Immature natural killer cell (primary cell): ENCODE results near the gene PSMA5. TPM values are rescaled to one million over a fixed set of nuclear protein-coding genes. Genes with fewer than 3 reads are reported as not detected.
"Not testable (repeated sequence)": the region's sequence is repeated elsewhere in the genome, so short reads cannot be mapped to it uniquely, and the experiment has no call there.

Source experiments
- DNase-seq, 3 donors: peaks; one replicate each; pipeline ENCODE4 v3.0.0; 2022; ENCODE audit warnings: mixed read lengths in 1 of 3
- H3K27ac Mint-ChIP-seq, 6 donors: one replicate each; pipeline ENCODE4 v1.8.0; 2020; ENCODE audit warnings: mixed read lengths in 6 of 6, mild to moderate bottlenecking in 5 of 6, inconsistent platforms in 4 of 6, moderate library complexity in 3 of 6
- H3K27me3 Mint-ChIP-seq, 3 donors: one replicate each; pipeline ENCODE4 v1.8.0; 2020 to 2021; ENCODE audit warnings: low read depth in 3 of 3, mild to moderate bottlenecking in 3 of 3, mixed read lengths in 3 of 3, moderate library complexity in 3 of 3, inconsistent platforms in 1 of 3
- H3K36me3 Mint-ChIP-seq, 3 donors: one replicate each; pipeline ENCODE4 v1.8.0; 2020; ENCODE audit warnings: mixed read lengths in 3 of 3, inconsistent platforms in 2 of 3, mild to moderate bottlenecking in 2 of 3
- H3K4me1 Mint-ChIP-seq, 2 donors: one replicate each; pipeline ENCODE4 v1.8.0; 2020; ENCODE audit warnings: inconsistent platforms in 2 of 2, mild to moderate bottlenecking in 2 of 2, mixed read lengths in 2 of 2, moderate library complexity in 1 of 2
- H3K4me3 Mint-ChIP-seq, 5 donors: one replicate each; pipeline ENCODE4 v1.8.0; 2020; ENCODE audit warnings: mild to moderate bottlenecking in 5 of 5, mixed read lengths in 5 of 5, inconsistent platforms in 3 of 5, moderate library complexity in 3 of 5
- H3K9me3 Mint-ChIP-seq, 6 donors: one replicate each; pipeline ENCODE4 v1.8.0; 2020; ENCODE audit warnings: mild to moderate bottlenecking in 6 of 6, mixed read lengths in 6 of 6, inconsistent platforms in 4 of 6, moderate library complexity in 3 of 6
- polyA plus RNA-seq, 3 donors: library from polyadenylated mRNA; unstranded; fragments of 300-500 nt; fragmentation: Illumina TruSeq; gene quantifications; one replicate each; pipeline ENCODE4 v1.2.3, GENCODE V29; 2021

The PSMA5 gene
- polyA plus RNA-seq, 3 donors from 2014 or later, result 115 to 146 (median 123) TPM

DNA sequence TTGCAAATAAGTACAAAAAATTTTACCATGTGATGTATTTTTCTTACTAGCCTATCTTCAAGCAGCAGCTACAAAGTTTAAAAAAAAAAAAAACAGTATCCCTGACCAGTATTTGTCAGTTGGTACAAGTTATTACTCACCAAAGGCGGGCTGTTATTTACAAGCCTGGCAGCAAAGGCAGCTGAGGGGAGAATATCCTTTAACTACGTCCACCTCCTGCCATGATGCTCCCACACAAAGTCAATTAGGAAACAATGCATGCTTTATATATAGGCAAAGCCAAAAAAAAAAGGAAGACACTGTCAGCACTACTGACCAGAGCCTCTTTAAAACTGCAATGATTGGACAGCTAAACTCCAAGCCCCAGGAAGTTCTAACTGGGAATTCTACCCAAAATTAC is 13.7 kb downstream of the PSMA5 start:
- H3K27me3 Mint-ChIP-seq, result no peaks in the 10 kb centered on the region
- H3K4me1 Mint-ChIP-seq, result peaks cover 21 to 49% of the 10 kb centered on the region in 2 donors
- H3K36me3 Mint-ChIP-seq, result peaks cover 22 to 67% (median 47%) of the 10 kb centered on the region in 3 donors
- no peak overlapping the region for H3K4me3 Mint-ChIP-seq
- H3K9me3 Mint-ChIP-seq, result no peaks in the 10 kb centered on the region
- no peak overlapping the region for H3K27ac Mint-ChIP-seq
- no peak for DNase-seq

DNA sequence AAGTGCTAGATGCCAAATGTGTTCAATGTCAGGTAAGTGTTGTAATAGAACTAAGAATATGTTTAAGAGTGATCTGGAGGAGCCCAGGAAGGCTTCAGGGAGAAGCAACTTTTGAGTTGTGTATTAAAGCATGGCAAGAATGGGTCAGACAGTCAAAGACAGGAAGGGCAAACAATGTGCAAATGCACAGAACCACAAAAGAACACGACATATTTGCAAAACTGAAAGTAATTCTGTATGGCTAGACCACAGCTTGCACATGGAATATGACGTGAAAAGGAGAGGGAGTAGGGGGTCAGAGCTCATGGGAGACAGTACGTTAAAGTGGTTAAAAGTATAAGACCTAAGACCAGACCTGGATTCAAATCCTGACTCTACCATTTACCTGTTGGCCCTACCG is 21.4 kb downstream of the PSMA5 start:
- H3K36me3 Mint-ChIP-seq, result peaks cover 20 to 43% (median 29%) of the 10 kb centered on the region in 3 donors
- peak; percentile 33 to 48 (median 42) for DNase-seq
- peaks cover 15 to 23% of the 10 kb centered on the region in 2 donors for H3K4me1 Mint-ChIP-seq
- H3K27me3 Mint-ChIP-seq, result peaks cover 0 to 1% (median 0%) of the 10 kb centered on the region in 3 donors
- no peaks in the 10 kb centered on the region for H3K9me3 Mint-ChIP-seq
- H3K27ac Mint-ChIP-seq, result peak overlapping the region; percentile 84 to 94 (median 88)
- peak overlapping the region in 4 of 5 donors; percentile 8 to 47 (median 32) for H3K4me3 Mint-ChIP-seq

DNA sequence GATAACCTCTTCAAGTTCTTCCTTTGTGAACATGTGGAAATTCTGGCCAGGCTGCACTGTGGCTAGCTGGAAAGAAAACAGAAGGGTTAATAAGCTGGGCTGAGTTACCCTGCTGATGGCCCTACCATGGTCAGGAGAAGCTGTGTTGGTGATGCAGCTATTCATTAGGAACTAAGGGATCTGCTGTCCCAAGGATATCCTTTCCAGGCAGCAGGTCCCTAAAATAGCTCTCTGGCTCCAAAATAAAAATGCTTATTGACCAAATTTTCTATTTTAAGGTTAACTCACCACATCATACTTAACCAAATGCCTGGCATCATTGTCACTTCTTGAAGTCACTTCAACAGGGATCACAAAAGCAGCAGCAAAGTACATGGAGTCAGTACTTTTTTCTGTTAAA is 24.2 kb downstream of the PSMA5 start:
- peaks cover 2 to 4% (median 3%) of the 10 kb centered on the region in 3 donors for H3K27me3 Mint-ChIP-seq
- H3K4me3 Mint-ChIP-seq, result no peak overlapping the region
- H3K9me3 Mint-ChIP-seq, result no peaks in the 10 kb centered on the region
- H3K4me1 Mint-ChIP-seq, result peaks cover 23 to 35% of the 10 kb centered on the region in 2 donors
- DNase-seq, result no peak
- no peak overlapping the region for H3K27ac Mint-ChIP-seq
- H3K36me3 Mint-ChIP-seq, result peaks cover 15 to 28% (median 17%) of the 10 kb centered on the region in 3 donors

DNA sequence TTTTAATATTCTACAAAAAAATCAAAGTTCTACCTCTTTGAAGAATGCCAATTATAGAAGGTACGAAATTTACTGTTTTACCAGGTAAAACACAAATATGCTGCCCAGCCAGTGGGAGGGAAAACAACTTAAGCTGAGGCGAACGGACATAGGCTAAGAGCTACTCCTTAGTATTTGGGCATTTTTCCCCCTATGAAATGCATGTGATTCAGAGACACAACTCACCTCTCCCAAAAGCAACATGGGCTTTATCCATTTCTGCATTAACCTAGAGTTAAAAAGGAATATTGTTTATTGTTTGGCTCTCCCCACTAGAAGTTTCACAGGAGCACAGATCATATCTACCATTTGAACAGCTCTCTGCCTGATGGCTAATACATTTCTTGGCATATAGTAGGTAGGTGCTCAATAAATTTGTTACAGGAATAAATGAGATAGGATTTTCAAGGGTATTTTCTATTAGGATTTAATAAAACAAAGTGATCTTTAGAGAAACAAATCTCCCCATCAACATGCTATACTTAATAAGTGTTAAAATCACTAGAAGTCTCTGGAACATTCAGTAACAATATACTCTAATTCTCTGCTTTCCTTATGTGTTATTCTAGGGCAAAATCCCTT is 26.1 kb downstream of the PSMA5 start:
- DNase-seq, result no peak
- no peaks in the 10 kb centered on the region for H3K9me3 Mint-ChIP-seq
- H3K36me3 Mint-ChIP-seq, result peaks cover 7 to 16% (median 10%) of the 10 kb centered on the region in 3 donors
- peak overlapping the region in 1 of 6 donors; percentile 33 for H3K27ac Mint-ChIP-seq
- H3K4me3 Mint-ChIP-seq, result no peak overlapping the region
- H3K27me3 Mint-ChIP-seq, result peaks cover 8 to 19% (median 15%) of the 10 kb centered on the region in 3 donors
- H3K4me1 Mint-ChIP-seq, result peaks cover 23 to 33% of the 10 kb centered on the region in 2 donors

DNA sequence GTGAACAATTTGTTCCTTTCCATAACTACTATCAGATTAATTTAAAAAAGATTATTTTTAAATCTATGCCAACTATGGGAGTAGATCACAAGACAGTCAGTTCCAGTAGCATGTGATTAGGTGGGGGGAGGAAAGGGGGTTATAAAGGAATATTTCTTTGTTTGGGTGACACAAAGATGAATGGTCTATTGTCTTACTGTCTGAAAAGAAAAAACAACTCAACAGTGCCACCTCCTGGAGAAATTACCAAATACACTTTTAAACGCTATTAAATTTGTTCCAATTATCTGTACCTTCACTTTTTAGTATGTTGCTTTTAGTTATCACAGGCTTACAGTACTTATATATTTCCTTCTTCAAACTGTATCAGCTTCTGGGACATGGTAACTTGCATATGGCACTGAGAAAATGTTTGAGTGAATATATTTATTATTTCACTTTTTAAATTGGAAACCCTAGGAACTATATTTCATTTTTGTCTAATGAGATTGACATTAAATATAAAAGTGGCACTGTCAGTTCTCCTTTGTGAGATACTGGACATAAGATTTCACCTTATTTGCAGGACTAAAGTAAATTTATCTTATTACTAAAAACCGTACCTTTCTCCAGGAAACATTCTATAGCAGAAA is 26.8 kb downstream of the PSMA5 start:
- Mint-ChIP-seq H3K4me1 (peaks cover 16 to 26% of the 10 kb centered on the region in 2 donors), H3K27ac (peak overlapping the region in 2 of 6 donors; percentile 35 to 65), H3K9me3 (no peaks in the 10 kb centered on the region), H3K4me3 (peak overlapping the region; percentile 43 to 79 (median 52)), H3K36me3 (peaks cover 0 to 9% (median 3%) of the 10 kb centered on the region in 3 donors), H3K27me3 (peaks cover 11 to 23% (median 18%) of the 10 kb centered on the region in 3 donors)
- DNase-seq, result peak; percentile 42 to 59 (median 49)

DNA sequence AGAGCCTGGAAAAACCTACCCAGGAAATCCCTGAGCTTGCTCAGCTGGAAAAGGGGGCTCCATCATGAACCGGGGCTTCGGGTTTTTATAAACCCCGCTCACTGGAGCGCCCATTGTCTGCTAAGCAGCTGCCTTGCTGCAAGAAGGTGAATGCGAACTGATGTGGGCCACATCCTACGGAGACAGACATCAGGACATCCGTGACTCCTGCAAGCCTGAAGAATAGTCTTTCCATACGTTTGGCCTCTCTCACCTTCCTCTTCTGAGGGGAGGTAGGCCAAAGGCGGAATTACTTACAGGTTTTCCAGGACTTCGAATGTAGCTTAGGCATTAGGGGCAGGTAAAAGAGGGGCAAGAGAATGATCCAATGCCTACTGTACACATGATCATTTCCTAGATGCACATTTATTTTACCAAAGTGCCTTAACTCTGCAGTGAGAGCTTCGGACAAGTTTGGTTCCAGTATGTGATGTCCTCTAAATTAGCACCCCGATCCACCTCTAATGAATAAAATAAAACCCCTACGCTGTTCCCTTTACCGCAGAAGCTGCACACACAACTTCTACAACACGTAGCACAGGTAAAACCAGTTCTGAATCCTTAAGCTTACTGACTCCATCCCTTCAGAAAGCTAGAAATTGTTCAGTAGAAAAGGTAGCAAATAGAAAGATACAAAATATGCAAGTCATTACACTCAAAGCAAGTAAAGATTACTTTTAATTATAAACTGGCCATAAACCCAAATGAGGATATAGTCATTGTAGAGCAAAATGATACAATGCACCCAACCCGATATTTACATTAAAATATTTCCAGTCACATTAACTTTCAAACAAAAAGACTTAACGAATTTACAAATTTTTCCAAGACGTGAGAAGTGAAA is 27.7 kb downstream of the PSMA5 start:
- Mint-ChIP-seq H3K36me3 (peaks cover 0 to 9% (median 3%) of the 10 kb centered on the region in 3 donors), H3K4me3 (peak overlapping the region; percentile 70 to 81 (median 76)), H3K4me1 (peaks cover 14 to 23% of the 10 kb centered on the region in 2 donors), H3K27ac (no peak overlapping the region), H3K27me3 (peaks cover 13 to 23% (median 18%) of the 10 kb centered on the region in 3 donors), H3K9me3 (no peaks in the 10 kb centered on the region)
- DNase-seq, result no peak

DNA sequence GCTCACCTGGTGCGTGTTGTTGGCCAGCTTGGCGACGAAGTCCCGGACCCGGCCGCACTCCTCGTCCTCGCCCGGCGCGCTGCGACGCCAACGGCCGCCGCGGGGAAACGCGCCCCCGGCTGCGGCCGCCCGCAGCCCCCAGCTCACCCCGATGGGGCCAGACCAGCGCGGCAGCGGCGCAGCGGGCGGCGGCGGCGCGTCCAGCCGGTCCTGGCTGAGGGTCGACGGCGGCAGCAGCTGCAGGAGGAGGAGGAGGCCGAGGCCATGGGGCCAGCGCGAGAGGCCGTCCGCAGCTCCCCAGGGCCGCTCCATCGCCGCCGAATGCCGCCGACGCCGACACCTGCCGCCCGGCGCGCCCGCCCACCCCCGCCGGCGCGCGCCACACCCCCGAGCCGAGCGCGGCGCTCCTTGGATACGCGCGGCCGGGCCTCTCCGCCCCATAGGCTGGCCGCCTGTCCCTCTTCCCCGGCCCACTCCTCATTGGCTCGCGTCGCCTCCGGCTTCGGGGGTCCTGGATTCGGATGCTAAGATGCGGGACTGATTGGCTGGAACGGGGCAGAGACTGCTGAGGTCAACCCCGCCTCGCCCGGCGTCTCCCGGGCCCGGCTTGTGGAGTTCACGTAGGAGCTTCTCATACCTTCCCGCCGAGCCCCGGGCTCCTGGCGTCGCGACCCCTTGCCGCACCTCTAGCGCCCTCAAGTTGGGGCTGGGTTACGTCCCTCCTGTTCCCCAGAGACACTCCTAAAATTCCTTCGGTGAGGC is 28.5 kb downstream of the PSMA5 start, which contains the start of gene SORT1:
Gene SORT1 (minus strand): TSS at position 338 of the 762 bp plus-strand sequence. CDS start 26 bp downstream, at position 312.
- Mint-ChIP-seq H3K4me3 (peak within 1 kb of the TSS; percentile 85 to 90 (median 88)), H3K36me3 (peaks cover 0 to 9% (median 3%) of the 10 kb centered on the region in 3 donors), H3K27ac (peak within 1 kb of the TSS in 1 of 6 donors; percentile 66), H3K9me3 (no peaks in the 10 kb centered on the region), H3K27me3 (peaks cover 16 to 23% (median 18%) of the 10 kb centered on the region in 3 donors), H3K4me1 (peaks cover 14 to 23% of the 10 kb centered on the region in 2 donors)
- DNase-seq, result peak; percentile 53 to 61 (median 56)

DNA sequence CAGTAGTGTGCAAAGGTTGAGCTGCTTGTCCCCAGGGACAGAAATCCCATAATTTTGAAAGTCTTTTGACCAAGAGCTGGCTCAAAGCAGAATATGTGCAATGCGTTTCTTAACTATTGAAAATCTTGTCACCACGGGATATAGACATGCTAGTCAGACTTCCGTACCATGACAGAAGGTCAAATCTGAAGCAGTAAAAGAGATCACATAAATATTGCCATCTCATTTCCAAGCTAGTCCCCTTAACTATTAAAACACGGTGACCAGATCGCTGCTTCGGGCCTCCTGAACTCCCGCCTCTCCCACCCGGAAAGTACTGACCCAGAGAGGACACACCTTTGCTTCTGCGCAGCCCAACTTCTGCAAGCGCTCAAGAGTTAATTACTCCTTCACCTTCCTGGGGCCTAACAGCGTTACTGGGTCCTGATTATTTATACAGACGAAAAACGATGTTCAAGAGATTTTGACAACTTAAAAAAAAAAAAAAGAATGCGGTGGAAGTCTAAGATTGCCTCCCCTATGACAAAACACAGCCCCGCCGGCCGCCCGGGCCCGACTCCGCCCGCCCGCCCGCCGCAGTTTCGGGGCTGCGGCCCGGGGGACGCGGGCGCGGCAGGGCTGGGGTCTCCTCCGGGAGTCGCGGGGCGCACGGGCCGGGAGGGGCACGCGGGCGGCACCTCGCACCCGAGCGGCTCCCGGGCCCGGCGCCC is 29.2 kb downstream of the PSMA5 start:
- H3K27me3 Mint-ChIP-seq, result peaks cover 16 to 25% (median 18%) of the 10 kb centered on the region in 3 donors
- peak overlapping the region; percentile 85 to 90 (median 88) for H3K4me3 Mint-ChIP-seq

DNA sequence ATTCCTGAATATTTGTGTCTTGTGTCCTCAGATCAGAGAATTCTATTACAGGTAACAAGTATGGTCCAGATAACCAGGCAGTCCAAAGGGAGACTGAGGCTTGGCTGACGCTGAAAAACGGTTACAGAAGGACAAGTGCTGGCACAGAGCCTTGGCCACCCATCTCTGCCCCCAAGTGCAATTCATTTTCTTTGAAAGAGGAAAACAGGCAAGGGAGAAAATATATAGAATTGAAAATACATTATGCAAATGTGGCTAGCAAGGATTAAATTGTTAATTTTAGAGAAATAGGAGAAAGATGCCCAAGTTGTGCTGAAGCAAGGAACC is 29.8 kb downstream of the PSMA5 start:
- Mint-ChIP-seq H3K27ac (no peak overlapping the region), H3K4me3 (peak overlapping the region; percentile 85 to 90 (median 88)), H3K27me3 (peaks cover 16 to 27% (median 18%) of the 10 kb centered on the region in 3 donors), H3K4me1 (peaks cover 14 to 23% of the 10 kb centered on the region in 2 donors), H3K36me3 (peaks cover 0 to 5% (median 3%) of the 10 kb centered on the region in 3 donors), H3K9me3 (no peaks in the 10 kb centered on the region)
- no peak for DNase-seq

More for the DNA sequence above, 29.2 kb downstream of the PSMA5 start:
- DNase-seq, result peak in 1 of 3 donors; percentile 2
- Mint-ChIP-seq H3K36me3 (peaks cover 0 to 7% (median 3%) of the 10 kb centered on the region in 3 donors), H3K9me3 (no peaks in the 10 kb centered on the region), H3K4me1 (peaks cover 14 to 23% of the 10 kb centered on the region in 2 donors), H3K27ac (peak overlapping the region in 1 of 6 donors; percentile 66)

DNA sequence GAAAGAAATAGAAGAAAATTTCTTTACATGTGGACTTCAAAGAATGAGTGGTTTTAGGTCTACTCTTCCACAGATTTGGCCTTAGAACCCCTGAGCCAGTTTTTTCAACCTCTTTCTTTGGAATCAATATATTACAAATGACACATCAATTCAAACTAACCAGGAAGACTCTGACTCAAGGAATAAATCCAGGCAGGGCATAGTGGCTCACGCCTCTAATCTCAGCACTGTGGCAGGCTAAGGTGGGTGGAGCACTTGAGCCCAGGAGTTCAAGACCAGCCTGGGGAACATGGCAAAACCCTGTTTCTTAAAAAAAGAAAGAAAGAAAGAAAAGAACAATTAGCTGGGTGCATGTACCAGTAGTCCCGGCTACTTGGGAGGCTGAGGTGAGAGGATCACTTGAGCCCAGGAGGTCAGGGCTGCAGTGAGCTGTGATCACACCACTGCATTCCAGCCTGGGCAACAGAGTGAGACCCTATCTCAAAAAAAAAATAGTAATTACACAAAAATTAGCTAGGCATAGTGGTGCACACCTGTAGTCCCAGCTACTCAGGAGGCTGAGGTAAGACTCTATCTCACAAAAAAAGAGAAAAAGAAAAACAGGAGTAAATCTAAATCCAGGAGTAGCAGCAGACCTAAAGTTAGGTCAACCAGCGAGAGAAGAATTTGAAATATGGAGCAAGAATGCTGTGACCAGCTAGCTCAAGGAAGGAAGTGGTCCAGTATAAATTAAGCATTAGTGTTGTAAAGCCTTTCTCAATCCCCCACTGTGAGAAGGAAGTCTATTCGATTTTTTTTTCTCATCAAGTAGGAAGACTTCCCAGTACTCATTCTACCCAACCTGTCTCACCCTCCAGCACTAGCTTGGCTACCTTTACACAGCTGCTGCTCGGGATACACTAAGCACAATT is 30.4 kb downstream of the PSMA5 start:
- Mint-ChIP-seq H3K4me3 (peak overlapping the region; percentile 52 to 90 (median 88)), H3K27ac (no peak overlapping the region), H3K36me3 (peaks cover 0 to under 1% (median under 1%) of the 10 kb centered on the region in 3 donors), H3K4me1 (peaks cover 14 to 23% of the 10 kb centered on the region in 2 donors), H3K9me3 (no peaks in the 10 kb centered on the region), H3K27me3 (peaks cover 16 to 27% (median 18%) of the 10 kb centered on the region in 3 donors)
- no peak for DNase-seq

DNA sequence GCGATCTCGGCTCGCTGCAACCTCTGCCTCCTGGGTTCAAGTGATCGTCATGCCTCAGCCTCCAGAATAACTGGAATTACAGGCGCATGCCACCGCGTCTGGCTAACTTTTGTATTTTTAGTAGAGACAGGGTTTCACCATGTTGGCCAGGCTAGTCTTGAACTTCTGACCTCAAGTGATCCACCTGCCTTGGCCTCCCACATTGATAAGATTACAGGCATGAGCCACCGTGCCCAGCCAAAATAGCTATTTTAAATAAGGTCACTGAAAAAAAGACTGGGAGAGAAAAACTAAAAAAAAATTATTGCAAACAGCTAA is 31.0 kb downstream of the PSMA5 start:
- Mint-ChIP-seq H3K4me1 (peaks cover 14 to 23% of the 10 kb centered on the region in 2 donors), H3K27me3 (peaks cover 18 to 27% (median 19%) of the 10 kb centered on the region in 3 donors)
- H3K9me3 Mint-ChIP-seq, H3K36me3 Mint-ChIP-seq, H3K27ac Mint-ChIP-seq, DNase-seq, H3K4me3 Mint-ChIP-seq: not testable (repeated sequence)
